ENCODE data around the gene E4F1. TPM values are rescaled to one million over a fixed set of nuclear protein-coding genes. Genes with fewer than 3 reads are reported as not detected.
A peak's percentile ranks its signal among the peaks of the same experiment; 100 is the strongest.

E4F1 gene
- total and polyA plus RNA-seq, 9 of the 15 experiments (the other 6 are each of a cell fraction or from before 2014, with no cell fraction given), result 0.48 to 94.9 (median 20.4) TPM

GRCh38 chr16:2223221-2223941 lies at the start of gene E4F1 (continued):
- TF ChIP-seq, protein P1, sequence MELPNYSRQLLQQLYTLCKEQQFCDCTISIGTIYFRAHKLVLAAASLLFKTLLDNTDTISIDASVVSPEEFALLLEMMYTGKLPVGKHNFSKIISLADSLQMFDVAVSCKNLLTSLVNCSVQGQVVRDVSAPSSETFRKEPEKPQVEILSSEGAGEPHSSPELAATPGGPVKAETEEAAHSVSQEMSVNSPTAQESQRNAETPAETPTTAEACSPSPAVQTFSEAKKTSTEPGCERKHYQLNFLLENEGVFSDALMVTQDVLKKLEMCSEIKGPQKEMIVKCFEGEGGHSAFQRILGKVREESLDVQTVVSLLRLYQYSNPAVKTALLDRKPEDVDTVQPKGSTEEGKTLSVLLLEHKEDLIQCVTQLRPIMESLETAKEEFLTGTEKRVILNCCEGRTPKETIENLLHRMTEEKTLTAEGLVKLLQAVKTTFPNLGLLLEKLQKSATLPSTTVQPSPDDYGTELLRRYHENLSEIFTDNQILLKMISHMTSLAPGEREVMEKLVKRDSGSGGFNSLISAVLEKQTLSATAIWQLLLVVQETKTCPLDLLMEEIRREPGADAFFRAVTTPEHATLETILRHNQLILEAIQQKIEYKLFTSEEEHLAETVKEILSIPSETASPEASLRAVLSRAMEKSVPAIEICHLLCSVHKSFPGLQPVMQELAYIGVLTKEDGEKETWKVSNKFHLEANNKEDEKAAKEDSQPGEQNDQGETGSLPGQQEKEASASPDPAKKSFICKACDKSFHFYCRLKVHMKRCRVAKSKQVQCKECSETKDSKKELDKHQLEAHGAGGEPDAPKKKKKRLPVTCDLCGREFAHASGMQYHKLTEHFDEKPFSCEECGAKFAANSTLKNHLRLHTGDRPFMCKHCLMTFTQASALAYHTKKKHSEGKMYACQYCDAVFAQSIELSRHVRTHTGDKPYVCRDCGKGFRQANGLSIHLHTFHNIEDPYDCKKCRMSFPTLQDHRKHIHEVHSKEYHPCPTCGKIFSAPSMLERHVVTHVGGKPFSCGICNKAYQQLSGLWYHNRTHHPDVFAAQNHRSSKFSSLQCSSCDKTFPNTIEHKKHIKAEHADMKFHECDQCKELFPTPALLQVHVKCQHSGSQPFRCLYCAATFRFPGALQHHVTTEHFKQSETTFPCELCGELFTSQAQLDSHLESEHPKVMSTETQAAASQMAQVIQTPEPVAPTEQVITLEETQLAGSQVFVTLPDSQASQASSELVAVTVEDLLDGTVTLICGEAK (IDR thresholded peaks at IDR 0.05), result no peak
- TF ChIP-seq, protein P1 (CRISPR knock-in tag; IDR thresholded peaks at IDR 0.05), result no peak
- TF ChIP-seq SMAD2 (IDR thresholded peaks at IDR 0.05; ENCODE audit: low read depth, low read length) (no peak), FOXK1 (CRISPR knock-in tag; IDR thresholded peaks at IDR 0.05; ENCODE audit: borderline replicate concordance) (no peak), SP1 (CRISPR knock-in tag; IDR thresholded peaks at IDR 0.05) (peak; percentile 98), ATF2 (CRISPR knock-in tag; IDR thresholded peaks at IDR 0.05) (no peak), SREBF2 (CRISPR knock-in tag; IDR thresholded peaks at IDR 0.05) (no peak), DPF2 (IDR thresholded peaks at IDR 0.05) (no peak; the same call in 1 of the 2 replicates), EHMT2 (IDR thresholded peaks at IDR 0.05) (no peak), ZNF445 (CRISPR knock-in tag; IDR thresholded peaks at IDR 0.05; ENCODE audit: low read depth) (no peak), ESRRB (CRISPR knock-in tag; IDR thresholded peaks at IDR 0.05; ENCODE audit: borderline replicate concordance) (no peak), CBFA2T2 (conservative IDR thresholded peaks at IDR 0.05) (no peak), BCOR (IDR thresholded peaks at IDR 0.05) (no peak), ZNF282 (CRISPR knock-in tag; IDR thresholded peaks at IDR 0.05) (no peak), ZNF277 (CRISPR knock-in tag; IDR thresholded peaks at IDR 0.05; ENCODE audit: borderline replicate concordance) (no peak), MAX (CRISPR knock-in tag; IDR thresholded peaks at IDR 0.05) (peak; percentile 85), ZZZ3 (IDR thresholded peaks at IDR 0.05) (no peak), PCBP1 (IDR thresholded peaks at IDR 0.05; ENCODE audit: low read depth, low read length, poor library complexity, severe bottlenecking) (peak; percentile 92)

All from K562 (cell line).